HT1080 (cell line): Measurements from ENCODE around the gene GPR141. TPM values are rescaled to one million over a fixed set of nuclear protein-coding genes. Genes with fewer than 3 reads are reported as not detected.

Experiments
- DNase-seq: peaks from one replicate; pipeline ENCODE4 v3.0.0-alpha.2; 2015; ENCODE audit warnings: low read depth
- total RNA-seq: library from RNA; depleted of rRNA; stranded (reverse); fragments of >200 nt; shearing (Covaris generic); gene quantifications from 2 replicates; pipeline ENCODE4 v1.2.3, GENCODE V29; 2014

GPR141 gene
- total RNA-seq, 1 experiment from 2014 or later, result not detected

- no peak for DNase-seq
These were observed 46.9 kb downstream of the GPR141 start for GRCh38 chr7:37730501-37730900.

- peak; percentile 27 for DNase-seq
These were observed 48.7 kb downstream of the GPR141 start for GRCh38 chr7:37732253-37732652.

- DNase-seq, result no peak
These were observed 49.3 kb downstream of the GPR141 start for GRCh38 chr7:37732888-37733287.

GRCh38 chr7:37735196-37735595 is 51.6 kb downstream of the GPR141 start:
- no peak for DNase-seq

- DNase-seq, result no peak
These were observed 54.8 kb downstream of the GPR141 start for GRCh38 chr7:37738321-37738720.

- DNase-seq, result no peak
These were observed 56.8 kb downstream of the GPR141 start for GRCh38 chr7:37740398-37740797.

- no peak for DNase-seq
These were observed 58.2 kb downstream of the GPR141 start for GRCh38 chr7:37741776-37742175.

GRCh38 chr7:37751096-37751495 is 67.5 kb downstream of the GPR141 start:
- no peak for DNase-seq

GRCh38 chr7:37753398-37754050 is 70.0 kb downstream of the GPR141 start:
- DNase-seq, result no peak

- no peak for DNase-seq
These were observed 73.4 kb downstream of the GPR141 start for GRCh38 chr7:37756797-37757551.

- no peak for DNase-seq
These were observed 74.0 kb downstream of the GPR141 start for GRCh38 chr7:37757563-37757962.

- DNase-seq, result no peak
These were observed 75.0 kb downstream of the GPR141 start for GRCh38 chr7:37758501-37759045.

GRCh38 chr7:37759526-37759925 is 76.0 kb downstream of the GPR141 start:
- DNase-seq, result no peak

GRCh38 chr7:37765421-37765829 is 81.9 kb downstream of the GPR141 start:
- DNase-seq, result no peak

GRCh38 chr7:37765872-37766525 is 82.4 kb downstream of the GPR141 start:
- DNase-seq, result no peak

- no peak for DNase-seq
These were observed 85.0 kb downstream of the GPR141 start for GRCh38 chr7:37768611-37769010.

- no peak for DNase-seq
These were observed 85.7 kb downstream of the GPR141 start for GRCh38 chr7:37769291-37769690.

- DNase-seq, result no peak
These were observed 86.2 kb downstream of the GPR141 start for GRCh38 chr7:37769726-37770125.

GRCh38 chr7:37770838-37771237 is 87.3 kb downstream of the GPR141 start:
- DNase-seq, result no peak

GRCh38 chr7:37771342-37771741 is 87.8 kb downstream of the GPR141 start:
- no peak for DNase-seq

GRCh38 chr7:37771801-37772200 is 88.2 kb downstream of the GPR141 start:
- no peak for DNase-seq

- no peak for DNase-seq
These were observed 92.4 kb downstream of the GPR141 start for GRCh38 chr7:37775921-37776320.
